Stimulated activated CD4-positive, alpha-beta T cell treated with anti-CD3 and anti-CD28 coated beads, TNF-alpha, amount 100 ng/mL, for 24 hours (primary cell): Measurements from ENCODE around the gene EFNA4.

ENCODE experiments used
- DNase-seq, 3 experiments: peaks; one replicate each; pipeline ENCODE4 v3.0.0-alpha.2; 2020; ENCODE audit warnings: low read depth in 3 of 3

Gene EFNA4, protein sequence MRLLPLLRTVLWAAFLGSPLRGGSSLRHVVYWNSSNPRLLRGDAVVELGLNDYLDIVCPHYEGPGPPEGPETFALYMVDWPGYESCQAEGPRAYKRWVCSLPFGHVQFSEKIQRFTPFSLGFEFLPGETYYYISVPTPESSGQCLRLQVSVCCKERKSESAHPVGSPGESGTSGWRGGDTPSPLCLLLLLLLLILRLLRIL

GRCh38 chr1:155063550-155064110 is at the start of gene EFNA4:
TSS of gene EFNA4 (plus strand) at chr1:155063740. CDS start at chr1:155063824, 84 bp downstream.
- peak; percentile 67 to 84 (median 72) for DNase-seq

- no peak for DNase-seq
These were observed 48.6 kb upstream of the EFNA4 start for GRCh38 chr1:155014709-155015508.

DNA sequence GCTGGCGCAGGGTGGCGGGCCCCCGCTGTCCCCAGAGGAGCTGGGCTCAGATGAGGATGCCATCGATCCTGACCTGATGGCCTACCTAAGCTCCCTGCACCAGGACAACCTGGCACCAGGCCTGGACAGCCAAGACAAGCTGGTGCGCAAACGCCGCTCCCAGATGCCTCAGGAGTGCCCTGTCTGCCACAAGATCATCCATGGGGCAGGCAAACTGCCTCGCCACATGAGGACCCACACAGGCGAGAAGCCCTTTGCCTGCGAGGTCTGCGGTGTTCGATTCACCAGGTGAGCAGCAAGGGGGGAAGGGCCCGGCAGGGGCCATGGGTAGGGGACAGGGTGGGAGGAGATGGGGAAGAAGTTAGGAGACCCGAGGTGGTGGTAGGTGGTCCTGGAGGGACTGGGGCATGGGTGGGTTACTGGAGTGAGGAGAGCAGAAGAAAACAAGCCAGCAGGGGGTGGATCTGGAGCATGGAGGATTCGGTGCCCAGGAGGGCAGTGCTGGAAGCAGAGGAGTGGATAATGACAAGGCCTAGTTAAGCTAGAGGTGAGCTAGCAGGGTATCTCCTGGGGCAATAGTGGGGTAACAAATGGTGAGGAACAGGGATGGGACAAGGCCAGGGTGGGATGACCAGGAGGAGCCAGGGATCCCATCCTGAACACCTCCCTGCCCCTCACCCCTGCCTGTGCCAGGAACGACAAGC is 47.9 kb upstream of the EFNA4 start:
- no peak for DNase-seq

DNA sequence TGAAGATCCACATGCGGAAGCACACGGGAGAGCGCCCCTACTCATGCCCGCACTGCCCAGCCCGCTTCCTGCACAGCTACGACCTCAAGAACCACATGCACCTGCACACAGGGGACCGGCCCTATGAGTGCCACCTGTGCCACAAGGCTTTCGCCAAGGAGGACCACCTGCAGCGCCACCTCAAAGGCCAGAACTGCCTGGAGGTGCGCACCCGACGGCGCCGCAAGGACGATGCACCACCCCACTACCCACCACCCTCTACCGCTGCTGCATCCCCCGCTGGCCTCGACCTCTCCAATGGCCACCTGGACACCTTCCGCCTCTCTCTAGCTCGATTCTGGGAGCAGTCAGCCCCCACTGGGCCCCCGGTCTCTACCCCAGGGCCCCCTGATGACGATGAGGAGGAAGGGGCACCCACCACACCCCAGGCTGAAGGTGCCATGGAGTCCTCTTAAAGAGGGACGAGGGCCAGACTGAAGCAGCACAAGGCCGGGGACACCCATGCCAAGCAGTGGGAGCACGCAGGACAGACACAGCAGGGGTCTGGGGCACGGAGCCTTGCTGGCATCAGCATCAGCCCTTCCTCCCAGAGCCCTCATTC is 47.2 kb upstream of the EFNA4 start:
- no peak for DNase-seq

DNA sequence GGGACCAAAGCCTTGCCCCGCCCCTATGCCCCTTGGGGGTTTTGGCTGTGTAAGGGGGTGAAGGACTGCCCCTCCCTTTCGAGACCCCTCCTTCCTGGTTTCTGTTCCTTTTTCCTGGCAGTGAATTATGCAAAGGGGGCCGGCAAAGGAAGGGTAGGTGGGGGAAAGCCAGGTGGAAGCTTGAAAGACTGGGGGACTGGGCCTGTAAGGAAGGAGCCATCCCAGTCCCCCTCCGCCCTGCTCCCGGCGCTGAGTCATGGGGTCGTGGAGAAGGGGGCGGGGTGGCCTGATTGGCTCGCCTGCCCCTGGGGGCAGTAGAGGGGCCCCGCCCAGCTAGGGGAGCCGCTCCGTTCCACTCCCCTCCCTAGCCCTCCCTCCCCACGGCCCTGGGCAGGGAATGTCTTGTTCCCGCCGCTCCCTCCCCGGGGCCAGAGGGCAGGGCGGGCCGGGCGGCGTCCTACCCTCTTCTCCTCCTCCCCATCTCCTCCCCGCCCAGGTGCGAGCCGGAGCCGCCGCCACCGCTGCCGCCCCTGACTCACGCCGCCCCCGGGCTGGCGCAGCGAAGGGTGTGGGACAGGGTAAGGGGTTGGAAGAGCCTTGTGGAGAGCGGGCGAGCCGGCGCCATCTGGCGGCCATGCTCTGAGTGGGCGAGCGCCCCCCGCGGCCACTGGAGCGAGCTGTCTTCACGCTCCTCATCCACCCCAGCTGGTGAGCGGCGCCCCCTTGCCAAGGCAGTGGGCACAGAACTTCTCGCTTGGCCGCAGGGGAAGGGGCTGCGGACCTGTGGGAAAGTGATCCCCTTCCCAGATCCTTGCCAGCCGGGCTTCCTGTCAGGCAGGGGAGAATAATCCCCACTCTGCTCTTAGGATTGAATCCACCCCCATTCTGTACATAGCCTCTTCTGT is 46.2 kb upstream of the EFNA4 start:
- peak; percentile 82 to 92 (median 85) for DNase-seq

DNA sequence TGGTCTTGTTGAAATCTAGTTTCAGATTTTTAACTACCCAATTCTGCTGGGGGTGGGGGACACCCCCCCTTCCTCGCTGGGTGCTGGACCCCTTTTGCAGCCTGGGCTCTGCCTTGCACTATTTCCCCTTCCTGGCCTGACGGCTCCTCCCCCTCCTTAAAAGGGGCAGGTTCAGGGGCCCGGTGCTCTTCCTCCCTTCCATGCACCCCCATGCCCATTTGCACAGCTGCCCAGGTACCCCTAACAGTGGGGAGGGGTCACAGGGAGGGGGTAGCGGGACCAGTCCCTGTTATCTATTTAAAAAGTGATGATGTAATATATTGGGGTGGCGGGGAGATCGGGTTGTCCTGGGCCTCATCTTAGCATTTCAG is 45.6 kb upstream of the EFNA4 start:
- no peak for DNase-seq

GRCh38 chr1:155018617-155019348 is 44.8 kb upstream of the EFNA4 start:
- DNase-seq: no peak

GRCh38 chr1:155019377-155020245 is 43.9 kb upstream of the EFNA4 start:
- DNase-seq: no peak

GRCh38 chr1:155022136-155022926 is 41.2 kb upstream of the EFNA4 start:
- no peak for DNase-seq

DNA sequence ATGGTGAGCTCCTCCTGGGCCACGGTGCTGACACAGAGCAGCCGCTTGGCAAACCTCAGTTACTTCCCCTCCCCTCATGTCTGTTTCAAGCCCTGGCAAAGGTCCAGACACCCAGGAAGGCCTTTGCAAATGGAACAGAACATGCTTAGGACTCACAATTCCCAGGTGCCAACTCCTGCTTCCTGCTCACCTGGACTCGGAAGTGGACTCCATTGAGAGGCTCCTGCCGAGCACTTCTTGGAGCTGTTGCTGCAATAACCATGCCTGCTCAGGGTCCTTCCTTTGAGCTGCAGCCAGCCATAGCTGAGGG is 40.7 kb upstream of the EFNA4 start:
- DNase-seq: no peak

DNA sequence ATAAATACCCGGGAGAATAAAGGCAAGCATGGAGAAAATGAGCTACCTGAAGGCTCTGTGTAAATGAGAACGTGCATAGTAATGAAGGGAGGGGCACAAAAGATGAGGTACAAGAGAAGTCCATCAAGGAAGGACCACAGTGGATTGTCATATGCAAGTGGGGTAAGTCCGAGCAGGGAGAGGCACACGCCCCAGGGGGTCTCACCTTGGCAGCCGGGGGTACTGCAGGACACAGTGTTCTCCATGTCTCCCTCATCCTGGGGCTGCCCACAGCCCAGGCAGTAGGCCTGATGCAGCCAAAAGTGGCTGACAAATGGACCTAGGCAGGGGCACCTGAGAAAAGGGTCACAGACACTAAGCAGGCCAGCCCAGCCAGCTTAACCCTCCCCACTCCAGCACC is 39.9 kb upstream of the EFNA4 start:
- no peak for DNase-seq

DNA sequence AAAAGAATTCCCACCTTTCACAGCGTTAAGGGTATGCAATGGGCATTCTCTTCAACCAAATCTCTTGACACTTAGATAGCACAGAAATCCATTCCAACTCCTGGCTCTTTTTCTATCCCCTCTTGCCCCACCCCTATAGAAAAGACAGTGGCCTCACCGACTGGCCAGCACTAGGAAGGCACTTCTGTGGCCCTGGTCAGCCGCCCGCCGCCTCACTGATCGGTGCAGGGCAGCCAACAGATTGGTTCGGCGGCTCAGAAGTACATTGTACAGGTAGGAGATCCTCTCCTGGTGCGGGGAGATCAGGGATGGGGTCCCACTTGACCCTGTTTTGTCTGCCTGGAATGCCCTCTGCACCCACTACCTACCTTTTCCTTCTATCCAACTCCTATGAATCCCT is 39.2 kb upstream of the EFNA4 start:
- DNase-seq: no peak

DNA sequence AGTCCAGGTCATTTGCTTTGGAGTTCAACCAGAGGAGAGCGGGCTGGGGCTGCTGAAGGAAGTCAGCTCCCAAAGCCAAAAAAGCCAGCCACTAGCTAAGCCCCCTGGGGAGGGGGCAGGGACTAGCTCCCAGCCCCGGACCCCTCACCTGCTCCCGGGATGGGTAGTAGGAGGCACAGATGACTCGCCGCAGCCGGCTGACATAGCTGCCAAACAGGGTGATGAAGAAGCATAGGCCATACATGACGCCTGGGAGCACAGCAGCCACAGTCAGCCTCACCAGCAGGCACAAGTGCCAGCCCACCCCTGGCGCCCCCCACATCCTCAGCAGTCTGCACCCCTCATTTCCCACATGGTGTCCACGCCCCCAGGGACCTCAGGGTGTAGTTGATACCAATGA is 37.4 kb upstream of the EFNA4 start:
- no peak for DNase-seq

DNA sequence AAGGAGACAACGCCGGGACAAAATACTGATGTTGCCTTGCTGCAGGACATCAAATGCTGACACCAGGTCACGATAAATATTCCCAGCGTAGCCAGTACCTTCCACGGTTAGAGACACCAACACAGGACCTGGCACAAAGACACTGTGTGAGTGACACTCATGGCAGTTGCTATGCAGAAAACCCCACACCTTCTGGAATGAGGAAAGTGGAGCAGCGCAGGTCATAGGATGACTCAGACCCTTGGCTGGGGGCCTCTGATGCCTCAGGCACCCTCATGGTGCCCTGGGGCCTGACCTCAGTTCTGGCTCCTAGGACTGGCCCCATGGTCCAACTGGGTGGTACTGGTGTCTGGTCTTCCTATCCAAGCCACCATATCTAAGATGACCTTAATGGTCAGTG is 37.0 kb upstream of the EFNA4 start:
- DNase-seq: no peak

DNA sequence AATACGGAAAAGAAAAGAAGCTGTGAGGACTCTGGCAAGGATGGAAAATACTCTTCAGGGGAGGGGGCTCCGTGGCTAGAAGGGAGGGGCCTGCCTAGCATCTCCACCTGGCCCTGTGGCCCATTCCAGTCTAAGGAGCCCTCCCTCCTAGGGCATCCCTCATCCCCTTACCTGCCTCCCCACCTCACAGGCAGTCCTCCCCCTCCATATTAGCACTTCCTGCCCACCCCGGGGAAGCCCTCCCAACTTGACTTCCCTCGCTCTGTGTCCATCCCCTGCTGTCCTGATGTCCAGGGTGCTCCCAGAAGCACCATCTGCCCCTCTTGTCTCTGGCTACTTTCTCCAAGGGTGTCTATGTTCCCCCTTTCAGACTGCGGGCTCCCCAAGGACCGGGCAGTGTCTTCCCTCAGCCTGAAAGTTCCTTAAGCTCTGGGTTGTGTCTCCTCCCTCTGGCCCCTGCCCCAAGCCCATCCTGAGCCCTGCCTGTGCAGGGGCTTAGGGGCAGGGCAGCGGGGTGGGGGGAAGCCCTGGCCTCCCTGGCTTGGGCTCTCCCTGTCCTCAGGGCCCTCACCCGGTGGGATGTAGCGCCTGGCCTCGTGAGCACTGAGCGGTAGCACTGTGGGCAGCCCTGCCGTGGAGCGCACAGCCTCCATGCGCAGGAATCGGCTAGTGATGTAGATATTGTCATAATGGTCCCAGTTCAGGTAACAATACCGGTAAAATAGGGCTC is 33.9 kb upstream of the EFNA4 start:
- DNase-seq: no peak

GRCh38 chr1:155030243-155030795 is 33.2 kb upstream of the EFNA4 start:
- DNase-seq: no peak

GRCh38 chr1:155030899-155031298 is 32.6 kb upstream of the EFNA4 start:
- no peak for DNase-seq

DNA sequence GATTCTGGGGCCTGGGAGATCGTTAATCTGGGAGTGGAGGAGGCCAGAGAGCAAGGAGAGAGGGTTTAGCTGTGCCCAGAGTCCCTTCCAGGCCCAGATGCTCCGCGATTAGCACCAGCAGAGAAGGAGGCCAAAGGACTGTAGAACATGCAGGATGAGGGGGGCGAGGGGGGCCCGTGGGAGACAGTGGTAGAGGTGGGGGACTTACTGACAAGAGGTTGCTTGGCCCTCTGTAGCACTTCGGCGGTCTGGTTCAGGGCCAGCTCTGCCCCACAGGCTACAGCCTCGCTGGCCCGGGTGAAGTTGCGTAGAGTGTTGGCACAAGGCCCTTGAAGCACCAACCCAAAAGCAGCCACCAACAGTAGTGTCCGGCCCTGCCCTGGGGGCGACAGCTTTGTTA is 30.7 kb upstream of the EFNA4 start:
- no peak for DNase-seq
